Right lobe of liver (tissue), 4 donors: ENCODE measurements around the gene PLA2R1.

ENCODE experiments used
- CTCF ChIP-seq, 4 donors: fragments of 200-600 bp in 3 of 4; fragments of 450-650 bp in 1 of 4; IDR thresholded peaks; one replicate each; pipeline versions ENCODE4 v1.5.1 to v1.8.0; 2016 to 2022; ENCODE audit warnings: antibody characterized with exemption in 4 of 4, mild to moderate bottlenecking in 2 of 4
- POLR2A ChIP-seq: fragments of 450-650 bp; IDR thresholded peaks from one replicate; pipeline ENCODE4 v1.6.1; 2017; ENCODE audit warnings: antibody characterized with exemption, mild to moderate bottlenecking
- donor health status: DM: no; HTN: no; CAD: no.
- donor health status: DM: no; HTN: no; CAD: no.
- donor health status: DM: no; HTN: yes; CAD: no.

GRCh38 chr2:160091381-160091780, 29.0 kb upstream of the PLA2R1 start:
- TF ChIP-seq POLR2A (no peak), CTCF (IDR thresholded peaks at IDR 0.05) (no peak)
